ENCODE measurements around the gene ACSL1.

The ACSL1 gene

DNA sequence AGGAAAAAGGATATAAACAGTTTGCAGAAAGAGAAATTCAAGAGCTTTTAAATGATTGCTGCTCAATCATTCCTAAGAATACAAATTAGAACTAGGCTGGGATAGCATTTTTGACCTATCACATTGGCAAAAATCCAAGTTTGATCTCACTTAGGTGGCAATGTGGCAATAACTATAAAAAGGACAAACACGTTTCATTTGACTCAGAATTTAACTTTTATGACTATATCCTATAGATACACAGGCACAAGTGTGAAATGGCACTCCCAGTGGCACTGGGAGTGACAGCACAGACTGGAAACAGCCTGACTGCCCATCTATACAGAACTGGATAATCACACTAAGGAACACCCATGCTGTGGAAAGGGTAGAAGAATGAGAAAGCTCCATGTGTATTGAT lies 103.0 kb downstream of the ACSL1 start:
- H3K27ac ChIP-seq, result no peak overlapping the region
- TF ChIP-seq, protein P1, sequence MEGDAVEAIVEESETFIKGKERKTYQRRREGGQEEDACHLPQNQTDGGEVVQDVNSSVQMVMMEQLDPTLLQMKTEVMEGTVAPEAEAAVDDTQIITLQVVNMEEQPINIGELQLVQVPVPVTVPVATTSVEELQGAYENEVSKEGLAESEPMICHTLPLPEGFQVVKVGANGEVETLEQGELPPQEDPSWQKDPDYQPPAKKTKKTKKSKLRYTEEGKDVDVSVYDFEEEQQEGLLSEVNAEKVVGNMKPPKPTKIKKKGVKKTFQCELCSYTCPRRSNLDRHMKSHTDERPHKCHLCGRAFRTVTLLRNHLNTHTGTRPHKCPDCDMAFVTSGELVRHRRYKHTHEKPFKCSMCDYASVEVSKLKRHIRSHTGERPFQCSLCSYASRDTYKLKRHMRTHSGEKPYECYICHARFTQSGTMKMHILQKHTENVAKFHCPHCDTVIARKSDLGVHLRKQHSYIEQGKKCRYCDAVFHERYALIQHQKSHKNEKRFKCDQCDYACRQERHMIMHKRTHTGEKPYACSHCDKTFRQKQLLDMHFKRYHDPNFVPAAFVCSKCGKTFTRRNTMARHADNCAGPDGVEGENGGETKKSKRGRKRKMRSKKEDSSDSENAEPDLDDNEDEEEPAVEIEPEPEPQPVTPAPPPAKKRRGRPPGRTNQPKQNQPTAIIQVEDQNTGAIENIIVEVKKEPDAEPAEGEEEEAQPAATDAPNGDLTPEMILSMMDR (conservative IDR thresholded peaks at IDR 0.05), result peak; percentile 62

- TF ChIP-seq, protein P1 (conservative IDR thresholded peaks at IDR 0.05), result no peak
- no peak overlapping the region for H3K27ac ChIP-seq
Observed at GRCh38 chr4:184721254-184721653, 104.5 kb downstream of the ACSL1 start.

DNA sequence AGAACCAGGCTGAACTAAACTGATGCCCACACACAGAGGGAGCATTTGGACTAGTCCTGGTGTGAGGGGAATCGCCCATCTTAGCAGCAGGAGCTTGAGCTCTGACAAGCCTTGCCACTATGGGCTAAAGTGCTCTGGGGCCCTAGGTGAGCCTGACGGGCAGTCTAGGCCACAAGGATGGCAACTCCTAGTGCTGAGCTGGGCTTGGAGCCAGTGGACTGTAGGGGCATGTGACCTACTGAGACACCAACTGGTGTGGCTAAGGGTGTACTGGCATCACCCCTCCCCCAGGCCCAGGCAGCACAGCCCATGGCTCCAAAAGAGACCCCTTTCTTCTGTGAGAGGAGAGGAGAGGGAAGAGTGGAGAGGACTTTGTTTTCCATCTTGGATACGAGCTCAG lies 106.4 kb downstream of the ACSL1 start:
- H3K27ac ChIP-seq, result no peak overlapping the region
- TF ChIP-seq, protein P1 (conservative IDR thresholded peaks at IDR 0.05), result no peak

DNA sequence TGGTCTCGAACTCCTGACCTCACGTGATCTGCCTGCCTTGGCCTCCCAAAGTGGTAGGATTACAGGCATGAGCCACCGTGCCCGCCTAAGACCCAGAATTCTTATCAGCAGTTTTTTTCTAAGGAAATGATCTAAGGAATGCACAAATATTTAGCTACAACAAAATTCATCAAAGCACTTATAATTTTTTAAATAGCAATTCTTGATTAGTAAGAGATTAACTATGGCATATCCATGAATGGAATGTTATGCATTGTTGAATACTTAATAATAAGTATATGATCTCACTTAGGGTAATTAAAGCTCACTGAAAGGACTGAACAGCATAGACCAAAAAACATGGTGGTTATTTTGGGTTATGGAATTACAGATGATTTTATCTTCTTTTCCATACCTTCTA lies 110.2 kb downstream of the ACSL1 start:
- H3K27ac ChIP-seq, result no peak overlapping the region
- TF ChIP-seq, protein P1 (conservative IDR thresholded peaks at IDR 0.05), result no peak

DNA sequence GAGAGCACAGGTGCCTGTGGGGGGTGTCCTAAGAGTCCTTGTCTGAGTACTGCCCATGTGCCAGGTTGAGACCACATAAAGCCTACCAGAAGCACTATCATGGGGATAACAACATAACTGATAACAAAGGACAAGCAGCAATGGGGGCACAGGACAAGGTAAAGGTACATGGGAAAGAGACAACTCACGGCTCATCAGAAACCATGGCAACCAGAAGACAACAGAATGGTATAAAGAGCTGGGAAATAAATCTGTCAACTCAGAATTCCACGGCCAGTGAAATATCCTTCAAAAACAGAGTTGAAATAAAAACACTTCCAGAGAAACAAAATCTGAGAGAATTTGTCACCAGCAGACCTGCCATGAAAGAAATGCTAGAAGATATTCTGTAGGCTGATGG lies 111.9 kb downstream of the ACSL1 start:
- TF ChIP-seq, protein P1 (conservative IDR thresholded peaks at IDR 0.05), result no peak
- no peak overlapping the region for H3K27ac ChIP-seq

DNA sequence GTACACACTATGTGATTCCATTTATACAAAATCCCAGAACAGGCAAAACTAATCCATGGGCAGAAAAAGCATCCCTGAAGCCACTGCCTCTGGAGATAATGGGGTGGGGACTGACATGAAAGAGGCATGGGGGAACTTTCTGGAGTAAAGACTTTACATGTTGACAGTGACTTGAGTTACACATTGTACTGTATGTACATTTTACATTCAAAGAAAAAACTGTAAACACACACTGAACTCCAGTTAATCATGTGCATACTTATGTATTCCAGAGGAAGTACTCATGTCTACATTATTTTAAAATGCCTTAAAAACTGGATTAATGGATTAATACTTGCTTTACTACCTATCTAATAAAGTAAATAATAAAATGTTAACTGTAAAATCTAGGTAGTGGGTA lies 113.4 kb downstream of the ACSL1 start:
- TF ChIP-seq, protein P1 (conservative IDR thresholded peaks at IDR 0.05), result no peak
- no peak overlapping the region for H3K27ac ChIP-seq

DNA sequence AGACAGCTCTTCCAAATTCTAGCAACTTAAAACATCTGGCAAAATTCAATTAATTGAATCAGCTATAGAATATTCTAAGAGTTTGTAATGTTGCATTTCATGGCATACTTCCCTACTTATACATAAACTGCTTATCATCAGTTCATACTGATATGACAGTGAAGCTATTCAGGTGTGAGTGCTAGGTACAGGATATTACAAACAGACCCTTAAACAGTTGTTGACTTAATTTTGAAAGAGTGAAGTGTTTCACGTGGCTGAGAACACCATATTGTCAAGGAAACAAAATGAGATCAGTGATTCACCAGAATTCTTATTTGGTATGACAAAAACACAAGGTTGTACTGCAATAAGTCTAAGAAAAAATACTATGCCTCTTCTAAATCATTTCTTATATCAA lies 119.3 kb downstream of the ACSL1 start:
- H3K27ac ChIP-seq, result no peak overlapping the region
- TF ChIP-seq, protein P1 (conservative IDR thresholded peaks at IDR 0.05), result no peak

DNA sequence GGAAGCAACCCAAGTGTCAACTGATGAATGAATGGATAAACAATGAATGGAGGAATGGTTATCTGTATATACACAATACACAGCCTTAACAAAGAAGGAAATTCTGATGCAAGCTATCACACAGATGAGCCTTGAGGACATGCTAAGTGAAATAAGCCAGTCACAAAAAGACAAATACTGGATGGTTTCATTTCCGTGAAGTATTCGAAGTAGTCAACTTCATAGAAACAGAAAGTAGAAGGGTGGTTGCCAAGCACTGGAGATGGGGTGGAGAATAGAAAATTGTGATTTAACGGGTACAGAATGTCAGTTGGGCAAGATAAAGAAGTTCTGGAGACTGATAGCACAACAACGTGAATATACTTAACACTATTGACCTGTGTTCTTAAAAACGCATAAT lies 120.1 kb downstream of the ACSL1 start:
- no peak overlapping the region for H3K27ac ChIP-seq
- TF ChIP-seq, protein P1 (conservative IDR thresholded peaks at IDR 0.05), result no peak

Data from VCaP (cell line).